NCI-H345 (cell line): ENCODE results near the gene TM9SF2.
A peak's percentile ranks its signal among the peaks of the same experiment; 100 is the strongest.

Source experiments
- DNase-seq: peaks from one replicate; lab custom pipeline; 2025; lab: John Stamatoyannopoulos, UW

The TM9SF2 gene

DNA sequence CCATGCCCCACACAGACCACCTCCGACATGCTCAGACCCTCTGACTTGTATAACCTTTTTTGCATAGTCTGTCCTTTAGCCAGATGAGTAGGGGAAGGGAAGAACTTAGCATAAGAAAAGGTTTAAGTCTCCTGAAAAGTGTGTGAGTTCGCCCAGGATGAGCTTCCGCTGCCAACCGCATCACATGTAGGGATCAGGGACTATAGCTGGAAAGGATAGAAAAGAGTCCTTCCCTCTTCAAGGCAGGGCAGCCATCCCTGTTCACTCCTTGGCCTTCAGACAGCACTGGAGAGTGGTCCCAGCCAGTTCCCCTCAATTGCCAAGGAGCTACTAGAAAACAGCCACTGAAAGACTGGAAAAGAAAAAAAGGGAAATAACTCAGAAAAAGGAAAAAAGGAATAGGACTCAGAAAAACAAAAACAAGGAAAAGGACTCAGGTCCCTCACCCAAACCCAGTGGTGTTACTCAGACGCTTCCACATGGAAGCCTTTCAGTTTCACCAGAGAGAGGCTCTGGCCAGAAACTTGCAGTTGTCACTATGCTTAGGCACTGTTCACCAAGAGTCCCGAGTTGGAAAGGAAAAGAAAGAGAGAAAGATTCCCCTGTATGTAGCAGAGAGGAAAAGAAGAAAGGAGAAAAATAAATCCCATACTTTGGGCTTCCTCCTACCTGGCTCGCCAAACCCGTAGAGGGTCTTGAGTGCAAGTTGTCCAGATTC is 5.6 kb upstream of the TM9SF2 start:
- DNase-seq, result no peak

DNA sequence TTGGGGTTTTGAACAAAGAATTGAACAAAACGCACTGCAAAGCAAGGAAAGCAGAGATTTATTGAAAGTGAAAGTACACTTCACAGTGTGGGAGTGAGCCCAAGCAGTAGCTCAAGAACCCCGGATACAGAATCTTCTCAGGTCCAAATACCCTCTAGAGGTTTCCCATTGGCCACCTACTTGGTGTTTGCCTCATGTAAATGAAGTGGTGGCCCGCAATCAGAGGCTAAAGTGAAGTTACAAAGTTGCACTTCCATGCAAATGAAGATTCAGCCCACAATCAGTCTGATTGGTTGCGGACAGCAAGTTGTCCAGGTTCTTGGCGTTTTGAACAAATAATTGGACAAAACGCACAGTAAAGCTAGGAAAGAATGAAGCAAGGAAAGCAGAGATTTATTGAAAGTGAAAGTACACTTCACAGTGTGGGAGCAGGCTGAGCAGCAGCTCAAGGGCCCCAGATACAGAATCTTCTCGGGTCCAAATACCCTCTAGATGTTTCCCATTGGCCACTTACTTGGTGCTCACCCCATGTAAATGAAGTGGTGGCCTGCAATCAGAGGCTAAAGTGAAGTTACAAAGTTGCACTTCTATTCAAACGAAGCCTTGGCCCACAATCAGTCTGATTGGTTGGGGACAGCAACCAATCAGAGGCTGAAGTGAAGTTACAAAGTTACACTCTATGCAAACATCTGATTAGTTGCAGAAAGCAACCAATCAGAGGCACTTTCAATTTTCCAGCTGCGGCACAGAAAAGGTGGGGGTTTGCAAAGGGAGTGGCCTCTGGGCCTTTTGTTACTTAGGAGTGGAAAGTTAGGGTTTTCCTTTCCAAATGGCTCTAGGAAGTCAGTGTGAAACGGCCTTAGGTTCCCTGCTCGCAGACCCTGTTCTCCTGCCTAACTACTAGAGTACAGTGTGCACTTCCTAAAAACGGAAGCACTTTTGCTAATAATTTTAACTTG is 4.8 kb upstream of the TM9SF2 start:
- no peak for DNase-seq

DNA sequence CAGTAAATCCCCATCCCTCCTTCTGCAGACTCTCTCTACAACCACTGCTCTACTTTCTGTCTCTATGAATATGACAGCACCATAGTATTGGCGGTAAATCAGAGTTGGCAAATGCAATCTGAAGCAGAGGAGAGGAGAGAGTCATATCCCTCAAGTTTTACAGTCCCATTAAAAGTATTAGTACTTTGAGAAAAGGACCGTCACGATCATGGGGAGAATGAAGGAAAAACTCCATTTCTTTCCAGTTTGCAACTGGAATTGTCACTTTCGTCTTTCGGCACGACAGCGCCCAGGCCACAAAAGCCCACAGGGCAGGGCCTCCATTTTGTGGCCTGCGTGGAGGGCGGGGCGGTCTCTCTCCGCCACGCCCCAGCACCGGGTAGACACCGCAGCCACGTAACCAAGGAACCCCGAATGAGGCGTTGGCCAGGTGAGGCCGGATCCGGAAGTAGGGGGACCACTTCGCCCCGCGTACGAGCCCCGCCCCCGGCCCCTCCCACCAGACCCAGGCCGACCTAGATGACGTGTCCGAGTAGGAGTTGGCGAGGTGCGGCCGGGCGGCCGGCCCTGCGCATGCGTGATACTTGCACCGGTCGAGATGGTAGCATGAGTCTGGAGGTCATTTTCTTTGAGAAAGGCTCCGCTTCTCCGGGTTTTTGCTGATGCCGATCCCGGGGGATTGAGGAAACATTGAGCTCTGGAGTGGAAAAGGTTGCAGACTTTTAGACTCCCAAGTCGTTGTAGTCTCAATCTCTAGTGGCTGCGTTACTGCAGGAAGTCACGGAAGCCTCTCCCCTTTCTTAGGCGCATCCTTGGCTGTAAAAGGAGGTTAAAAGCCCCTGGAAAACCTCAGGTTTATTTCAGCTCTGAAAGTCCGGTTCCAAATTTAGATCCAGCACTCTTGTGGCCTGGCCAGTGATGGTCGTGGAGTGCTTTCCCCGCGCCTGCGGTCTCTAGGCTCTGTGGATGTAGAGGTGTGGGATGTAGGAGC is 2.8 kb upstream of the TM9SF2 start:
- DNase-seq, result peak; percentile 99

DNA sequence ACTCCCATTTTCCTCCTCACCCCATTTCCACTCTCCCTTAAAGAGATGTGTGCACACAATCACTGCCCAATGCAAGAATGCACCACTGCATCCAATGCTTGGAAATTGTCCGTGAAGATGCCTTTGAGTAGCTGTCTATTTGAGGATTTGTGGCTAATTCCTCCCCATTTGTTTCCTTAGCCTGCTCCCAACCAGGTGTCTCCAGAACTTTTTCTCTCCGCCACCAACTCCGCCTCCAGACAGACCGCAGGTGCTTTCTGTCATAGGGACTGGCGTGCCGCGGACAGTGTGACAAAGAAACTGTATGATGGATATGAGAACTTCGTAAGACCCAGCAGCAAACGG is 461 bp upstream of the TM9SF2 start:
- DNase-seq, result no peak

DNA sequence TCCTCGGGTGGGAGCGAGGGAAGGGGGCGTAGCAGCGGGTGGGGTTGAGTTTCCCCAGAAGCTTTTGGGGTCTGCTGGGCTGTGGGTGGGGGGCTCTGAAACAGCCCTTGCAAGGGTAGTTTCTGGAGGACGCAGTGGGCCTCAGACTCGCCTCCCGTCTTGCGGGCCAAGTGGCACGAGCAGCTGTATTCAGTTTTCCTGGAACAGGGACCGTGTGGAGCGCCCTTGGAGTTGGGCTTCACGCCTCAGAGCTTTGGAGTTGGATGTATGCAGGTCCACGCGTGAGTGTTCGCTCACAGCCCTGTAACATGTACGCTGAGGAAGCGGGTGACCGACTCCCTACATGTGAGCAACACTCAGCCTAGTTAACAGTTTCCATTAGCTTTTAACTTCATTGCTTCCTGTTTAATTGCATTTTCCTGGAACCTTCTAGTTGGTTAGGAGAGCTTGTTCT is 603 bp downstream of the TM9SF2 start:
- DNase-seq, result no peak

DNA sequence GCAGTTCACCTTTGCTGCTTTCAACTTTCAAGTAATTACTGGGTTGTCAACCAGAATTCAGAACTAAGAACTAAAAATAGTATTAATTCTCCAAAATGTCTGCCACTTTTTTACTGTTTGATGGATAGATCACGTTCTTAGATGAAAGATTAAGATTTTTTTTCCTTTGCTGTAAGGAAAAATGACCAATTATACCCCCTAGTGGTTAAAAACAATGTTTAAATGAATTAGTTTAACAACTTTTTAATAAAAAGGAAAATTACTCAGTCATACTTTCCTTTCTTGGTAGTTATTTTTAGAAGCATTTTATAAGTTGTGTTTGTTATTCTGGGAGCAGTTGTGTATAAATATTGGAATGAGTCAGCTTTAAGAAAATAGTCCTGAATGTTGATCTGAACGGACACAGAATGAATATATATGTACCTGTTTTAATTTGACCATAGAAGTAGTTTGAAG is 4.6 kb downstream of the TM9SF2 start:
- no peak for DNase-seq

DNA sequence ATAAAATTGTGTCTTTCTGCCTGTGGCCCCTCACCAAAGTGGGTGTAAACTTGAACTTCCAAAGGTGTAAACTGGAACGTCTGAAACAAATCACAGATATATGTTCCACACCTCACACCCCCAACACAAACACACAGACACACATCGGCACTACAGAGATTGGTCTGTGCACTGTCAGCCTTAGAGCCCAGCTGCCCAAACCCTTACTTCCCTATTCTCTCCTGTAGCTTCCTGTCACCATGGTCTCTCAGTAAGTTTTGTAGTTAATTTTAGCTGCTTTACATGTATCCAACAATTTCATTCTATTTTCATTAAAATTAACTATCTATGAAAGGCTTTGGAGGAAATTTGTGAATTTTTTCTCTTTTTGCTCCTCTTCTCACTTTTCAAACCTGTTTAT is 5.4 kb downstream of the TM9SF2 start:
- no peak for DNase-seq

DNA sequence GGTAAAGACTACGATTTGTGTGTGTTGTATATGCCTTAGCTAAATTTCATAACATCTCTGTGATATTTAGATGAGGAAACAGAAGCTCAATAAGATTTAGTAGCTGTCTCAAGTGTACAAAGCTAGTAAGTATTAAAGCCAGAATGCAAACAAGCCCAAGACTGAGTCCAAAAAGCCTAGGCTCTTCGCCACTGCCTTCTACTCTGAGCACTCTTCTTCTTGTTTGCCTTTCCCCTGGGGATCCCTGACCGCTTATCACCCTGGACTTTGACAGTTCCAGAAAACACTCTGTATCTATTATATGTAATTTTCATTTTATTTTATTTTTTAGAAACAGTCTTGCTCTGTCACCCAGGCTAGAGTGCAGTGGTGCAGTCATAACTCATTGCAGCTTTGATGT is 5.8 kb downstream of the TM9SF2 start:
- no peak for DNase-seq

DNA sequence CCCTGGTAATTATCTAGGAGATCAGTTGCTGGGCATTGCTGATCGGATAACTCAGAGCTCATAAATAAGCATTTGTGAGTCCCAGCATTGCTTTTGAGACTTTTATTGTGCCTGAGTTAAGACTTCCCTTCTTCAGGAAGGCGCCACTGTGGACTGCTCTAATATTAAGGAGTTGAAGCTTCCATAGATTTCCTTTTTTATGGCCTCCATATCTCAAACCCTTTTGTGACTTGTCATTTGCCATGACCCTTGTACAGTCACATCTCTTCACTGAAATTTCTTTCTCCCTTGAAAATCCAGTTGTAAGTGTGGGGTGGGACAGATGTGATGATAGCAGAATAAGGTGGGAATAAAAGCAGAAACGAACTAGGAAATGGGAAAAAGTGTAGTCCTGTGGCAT is 6.3 kb downstream of the TM9SF2 start:
- no peak for DNase-seq

DNA sequence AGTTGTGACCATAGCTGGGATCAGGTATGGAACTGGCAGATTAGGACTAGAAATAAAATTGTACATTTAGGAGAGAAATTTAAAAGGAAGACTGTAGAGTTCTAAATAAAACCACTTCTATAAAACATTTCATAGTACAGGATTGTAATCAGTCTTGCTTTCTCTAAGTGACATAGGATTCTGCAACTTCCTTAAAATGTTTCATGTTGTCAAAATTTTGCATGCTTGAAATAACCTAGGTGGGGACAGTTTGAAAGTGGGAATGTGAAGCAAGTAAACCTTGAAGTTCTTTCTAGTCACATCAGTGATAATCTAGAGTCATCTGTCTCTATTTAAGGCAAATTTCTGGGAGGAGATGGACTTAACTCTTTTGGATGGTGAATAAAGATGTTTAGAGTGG is 6.7 kb downstream of the TM9SF2 start:
- DNase-seq, result no peak

DNA sequence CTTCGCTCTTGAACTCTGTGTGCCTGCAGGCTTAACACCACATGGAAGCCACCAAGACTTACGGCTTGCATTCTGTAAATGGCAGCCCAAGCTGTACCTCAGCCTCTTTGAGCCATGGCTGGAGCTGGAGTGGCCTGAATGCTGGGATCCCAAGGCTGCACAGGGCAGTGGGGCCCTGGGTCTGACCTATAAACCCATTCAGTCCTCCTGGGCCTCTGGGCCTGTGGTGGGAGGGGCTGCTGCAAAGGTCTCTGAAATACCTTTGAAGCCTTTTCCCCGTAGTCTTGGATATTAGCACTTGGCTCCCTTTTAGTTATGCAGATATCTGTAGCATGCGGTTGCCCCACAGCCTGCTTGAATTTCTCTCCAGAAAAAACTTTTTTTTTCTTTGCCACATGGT is 8.2 kb downstream of the TM9SF2 start:
- DNase-seq, result no peak

DNA sequence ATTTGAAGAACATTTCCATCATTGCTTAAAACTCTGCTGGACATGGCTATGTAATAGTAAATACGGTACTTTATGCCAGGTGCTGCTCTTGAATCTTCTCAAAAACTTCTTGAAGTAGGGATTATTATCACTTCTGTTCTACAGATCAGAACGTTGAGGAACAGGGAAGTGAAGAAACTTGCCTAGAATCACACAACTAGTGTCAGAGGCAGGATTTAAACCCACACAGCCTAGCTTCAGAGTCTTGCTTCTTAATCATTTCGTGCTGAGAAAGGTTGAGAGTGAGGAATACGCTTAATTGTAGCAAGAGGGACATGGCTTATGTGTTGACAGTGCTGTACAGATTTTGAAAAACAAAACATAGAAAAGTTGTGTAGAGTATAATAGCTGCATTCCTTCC is 13.5 kb downstream of the TM9SF2 start:
- DNase-seq, result no peak

DNA sequence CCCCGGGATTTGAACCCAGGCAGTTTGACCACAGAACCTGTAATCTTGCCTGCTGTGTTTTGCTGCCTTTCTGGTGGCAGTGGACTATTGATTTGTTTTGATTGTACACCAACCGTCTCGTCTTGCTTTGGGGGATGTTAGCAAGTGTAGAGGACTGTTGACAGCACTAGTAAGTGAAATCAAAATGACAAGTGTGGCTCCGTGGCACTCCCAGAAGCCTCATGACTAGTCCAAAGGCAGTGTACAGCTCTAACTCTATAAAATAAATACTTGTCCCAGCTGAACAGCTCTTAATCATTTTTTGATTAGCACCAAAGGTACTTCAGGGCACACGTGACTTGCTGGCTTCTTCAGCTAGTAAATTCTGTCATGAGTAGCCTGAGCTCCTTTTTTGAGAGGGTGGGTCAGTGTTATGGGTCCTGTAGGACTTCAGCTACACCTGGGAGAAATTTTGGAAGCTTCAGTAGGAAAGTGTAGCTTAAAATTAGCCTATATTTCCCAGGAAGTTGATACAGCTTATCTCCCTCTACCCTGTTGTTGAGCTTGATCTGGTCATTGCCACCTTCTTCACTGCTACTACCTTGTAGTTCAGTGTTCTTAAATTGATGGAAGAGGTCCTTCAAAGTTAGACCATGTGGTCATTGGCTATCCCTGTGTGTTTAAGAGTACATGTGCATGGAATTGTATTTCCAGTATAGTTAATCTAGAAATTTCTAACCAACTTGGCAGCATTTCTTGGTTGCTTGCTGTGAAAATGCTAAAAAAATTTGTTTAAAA is 15.1 kb downstream of the TM9SF2 start:
- no peak for DNase-seq

DNA sequence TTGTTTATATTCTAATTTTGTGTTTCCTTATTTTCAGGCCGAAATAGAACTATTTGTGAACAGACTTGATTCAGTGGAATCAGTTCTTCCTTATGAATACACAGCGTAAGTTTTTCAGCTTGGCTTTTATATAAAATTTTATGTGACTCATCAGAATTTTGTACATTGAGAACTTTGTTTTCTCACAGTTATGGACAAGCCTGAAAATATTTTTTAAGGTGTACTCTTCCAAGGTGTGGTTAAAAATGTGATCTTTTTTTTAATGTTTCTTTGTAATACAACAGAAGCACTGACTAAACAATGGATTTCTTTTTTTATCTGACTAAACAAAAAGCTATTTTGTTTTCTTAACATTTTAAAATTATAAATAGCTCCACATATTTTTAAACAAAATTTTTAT is 16.3 kb downstream of the TM9SF2 start:
- no peak for DNase-seq

DNA sequence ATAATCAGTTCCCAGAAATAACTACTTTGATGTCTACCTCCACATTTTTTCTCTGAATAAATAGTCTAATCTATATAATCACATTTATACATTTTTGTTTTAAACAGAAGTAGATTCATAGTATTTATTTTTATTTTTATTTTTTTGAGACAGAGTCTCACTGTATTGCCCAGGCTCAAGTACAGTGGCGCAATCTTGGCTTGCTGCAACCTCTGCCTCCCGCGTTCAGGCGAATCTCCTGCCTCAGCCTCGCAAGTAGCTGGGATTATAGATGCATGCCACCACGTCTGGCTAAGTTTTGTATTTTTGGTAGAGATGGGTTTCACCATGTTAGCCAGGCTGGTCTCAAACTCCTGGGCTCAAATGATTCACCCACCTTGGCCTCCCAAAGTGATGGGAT is 16.7 kb downstream of the TM9SF2 start:
- no peak for DNase-seq

DNA sequence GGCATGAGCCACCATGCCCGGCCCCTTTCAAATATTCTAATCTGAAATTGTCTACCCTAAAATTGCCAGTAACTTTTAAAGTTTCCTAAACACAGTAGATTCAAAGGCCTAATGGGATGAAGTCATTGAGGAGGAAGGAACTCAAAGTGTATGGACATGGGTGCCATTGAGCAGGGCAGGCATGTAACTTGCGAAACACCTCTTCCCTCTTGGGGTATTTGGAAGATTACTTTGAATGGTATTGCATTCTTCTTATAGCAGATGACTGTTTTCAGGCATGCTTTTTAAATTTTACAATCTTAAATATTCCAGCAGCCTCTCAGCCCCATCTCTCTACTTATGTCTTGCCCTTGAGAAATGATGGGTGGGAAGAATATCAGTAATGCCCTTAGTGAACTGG is 21.0 kb downstream of the TM9SF2 start:
- no peak for DNase-seq

DNA sequence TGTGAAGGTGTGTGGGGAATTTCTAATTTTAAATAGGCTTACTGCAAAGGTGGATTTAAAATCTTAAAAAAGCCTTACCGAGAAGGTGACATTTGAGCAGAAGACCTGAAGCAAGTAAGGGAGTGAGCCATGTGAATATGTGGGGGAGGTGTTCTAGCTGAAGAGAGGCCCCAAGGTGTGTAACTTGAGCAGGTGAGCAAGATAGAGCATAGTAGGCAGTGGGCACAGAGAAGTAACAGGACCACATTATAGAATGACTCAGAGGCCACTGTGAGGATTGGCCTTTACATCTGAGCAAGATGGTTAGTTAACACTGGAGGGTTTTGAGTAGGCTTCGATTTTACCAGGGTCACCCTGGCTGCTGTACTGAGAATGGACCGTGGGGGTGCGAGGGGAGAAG is 22.6 kb downstream of the TM9SF2 start:
- DNase-seq, result no peak

DNA sequence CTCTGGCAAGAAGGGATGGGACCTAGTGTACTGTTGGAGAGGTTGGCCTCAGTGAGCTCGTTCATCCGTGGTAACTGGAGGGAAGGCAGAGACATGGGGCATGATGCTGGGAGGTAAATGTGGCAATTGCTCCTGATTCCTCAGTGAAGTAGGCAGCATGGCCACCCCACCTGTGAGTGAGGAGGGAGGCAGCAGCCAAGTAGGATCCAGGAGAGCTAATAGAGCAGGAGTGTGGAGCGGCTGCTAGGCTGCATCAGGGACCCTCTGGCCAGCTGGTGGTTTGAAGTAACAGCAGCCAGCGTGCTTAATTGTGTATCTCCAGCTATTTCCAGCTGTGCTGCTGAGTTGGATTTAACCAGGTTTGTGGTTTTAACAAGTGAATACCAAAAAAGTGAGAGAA is 24.7 kb downstream of the TM9SF2 start:
- no peak for DNase-seq

DNA sequence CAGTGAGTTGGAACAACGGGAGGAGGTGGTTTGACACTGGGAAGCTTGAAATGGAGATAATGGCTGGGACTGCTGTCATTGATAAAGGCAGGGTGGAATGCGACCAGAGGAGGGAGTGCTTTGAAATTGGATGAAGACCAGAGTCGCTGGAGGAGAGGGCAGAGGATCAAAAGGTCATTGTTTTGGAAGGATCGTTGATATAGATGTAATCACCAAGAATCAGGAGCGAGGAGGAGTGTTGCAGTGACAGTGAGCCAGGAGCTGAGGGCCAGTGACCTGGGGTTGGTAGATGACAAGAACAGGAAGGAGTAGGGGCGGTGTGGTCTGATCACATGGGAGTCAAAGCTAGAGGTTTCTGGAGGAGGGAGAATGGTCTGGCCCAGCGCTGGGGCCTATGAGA is 25.3 kb downstream of the TM9SF2 start:
- no peak for DNase-seq

DNA sequence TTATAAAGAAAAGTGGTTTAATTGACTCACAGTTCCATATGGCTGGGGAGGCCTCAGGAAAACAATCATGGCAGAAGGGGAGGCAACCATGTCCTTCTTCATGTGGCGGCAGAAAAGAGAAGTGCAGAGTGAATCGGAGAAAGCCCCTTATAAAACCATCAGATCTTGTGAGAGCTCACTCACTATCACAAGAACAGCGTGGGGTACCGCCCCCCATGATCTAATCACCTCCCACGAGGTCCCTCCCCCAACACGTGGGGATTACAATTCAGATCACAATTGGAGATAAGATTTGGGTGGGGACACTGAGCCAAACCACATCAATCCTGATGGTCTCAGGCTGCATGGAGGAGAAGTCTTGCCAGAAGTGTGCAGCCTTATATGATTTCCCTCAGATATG is 26.0 kb downstream of the TM9SF2 start:
- no peak for DNase-seq

DNA sequence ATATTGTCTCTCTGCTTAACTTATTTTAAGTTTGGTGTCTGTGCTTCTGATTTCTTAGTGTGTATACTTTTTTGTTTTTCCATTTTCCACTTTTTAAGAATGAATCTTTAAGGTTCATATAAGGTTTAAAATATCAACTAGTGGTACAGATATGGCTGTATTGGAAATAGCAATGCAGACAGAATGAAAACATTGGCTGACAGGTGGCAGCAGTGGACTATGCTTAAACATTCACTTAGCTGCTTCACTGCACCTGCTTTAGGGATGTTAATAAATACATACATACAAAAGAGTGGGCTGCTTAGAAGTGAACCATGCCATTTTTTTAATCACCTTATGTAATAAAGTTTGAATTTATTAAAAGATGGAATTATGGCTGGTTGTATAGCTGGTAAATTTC is 27.3 kb downstream of the TM9SF2 start:
- peak; percentile 17 for DNase-seq
